SK-N-SH (cell line): ENCODE data around the gene NRARP. TPM values are rescaled to one million over a fixed set of nuclear protein-coding genes. Genes with fewer than 3 reads are reported as not detected.

ENCODE experiments used
- CTCF ChIA-PET: fragments of 300-600, 350-600 bp; formaldehyde crosslinking; extraction: SDS; loops from one replicate; lab custom pipeline; 2021; lab: Yijun Ruan, JAX
- POLR2A ChIA-PET: fragments of 350-600 bp; sonication (Branson Sonifier 250); formaldehyde crosslinking; extraction: SDS; loops from one replicate; lab custom pipeline; 2020; ENCODE audit warnings: antibody characterized with exemption, inconsistent platforms; lab: Yijun Ruan, JAX
- DNase-seq: peaks from one replicate; pipeline ENCODE4 v3.0.0; 2012
- H2AFZ ChIP-seq: fragments of 200-600 bp; sonication (generic); 2 replicates; pipeline ENCODE4 v1.8.1; 2016; ENCODE audit warnings: antibody characterized with exemption, mild to moderate bottlenecking, low read depth
- H3F3A ChIP-seq: fragments of 200-600 bp; sonication (generic); replicated peaks from 2 replicates; pipeline ENCODE3; 2016; ENCODE audit warnings: antibody characterized with exemption, mild to moderate bottlenecking; ENCODE audit not compliant: insufficient read depth
- H3K27ac ChIP-seq, 2 experiments: fragments of 200-500 bp in 1 of 2; fragments of 200-600 bp in 1 of 2; sonication (Bioruptor generic) in 1 of 2; sonication (generic), shearing (Covaris generic) in 1 of 2; 2 replicates each; pipeline versions ENCODE4 v1.5.1 to v1.6.1; 2014 to 2016; ENCODE audit warnings: low read depth in 2 of 2, inconsistent platforms in 1 of 2, low read length in 1 of 2, mild to moderate bottlenecking in 1 of 2, mixed read lengths in 1 of 2
- H3K27me3 ChIP-seq: fragments of 200-600 bp; sonication (generic), shearing (Covaris generic); 2 replicates; pipeline ENCODE4 v1.6.1; 2016; ENCODE audit warnings: mixed run types; ENCODE audit not compliant: insufficient read depth
- H3K36me3 ChIP-seq, 2 experiments: fragments of 200-500 bp in 1 of 2; fragments of 200-600 bp in 1 of 2; sonication (Bioruptor generic) in 1 of 2; sonication (generic) in 1 of 2; replicated peaks in 1 of 2; 2 replicates each; pipeline versions ENCODE3 to v1.5.1; 2014 to 2016; ENCODE audit warnings: low read length in 1 of 2, mild to moderate bottlenecking in 1 of 2; ENCODE audit not compliant: insufficient read depth in 2 of 2, control insufficient read depth in 1 of 2
- H3K4me1 ChIP-seq, 2 experiments: fragments of 200-500 bp in 1 of 2; fragments of 200-600 bp in 1 of 2; sonication (Bioruptor generic) in 1 of 2; sonication (generic), shearing (Covaris generic) in 1 of 2; 2 replicates each; pipeline versions ENCODE4 v1.5.1 to v1.6.1; 2014 to 2016; ENCODE audit warnings: low read depth in 1 of 2, low read length in 1 of 2, mixed run types in 1 of 2; ENCODE audit not compliant: insufficient read depth in 2 of 2, control insufficient read depth in 1 of 2
- H3K4me2 ChIP-seq: fragments of 200-600 bp; sonication (generic), shearing (Covaris generic); 2 replicates; pipeline ENCODE4 v1.6.1; 2017; ENCODE audit warnings: mixed run types
- H3K4me3 ChIP-seq, 2 experiments: fragments of 200-500 bp in 1 of 2; fragments of 200-600 bp in 1 of 2; sonication (Bioruptor generic) in 1 of 2; sonication (generic), shearing (Covaris generic) in 1 of 2; 2 replicates each; pipeline versions ENCODE4 v1.5.1 to v1.8.1; 2014 to 2016; ENCODE audit warnings: low read depth in 2 of 2, inconsistent platforms in 1 of 2, low read length in 1 of 2, mild to moderate bottlenecking in 1 of 2, mixed read lengths in 1 of 2, moderate library complexity in 1 of 2
- H3K79me2 ChIP-seq: fragments of 200-600 bp; sonication (generic); 2 replicates; pipeline ENCODE4 v1.8.1; 2017; ENCODE audit warnings: mild to moderate bottlenecking; ENCODE audit not compliant: insufficient read depth
- H3K9ac ChIP-seq: fragments of 200-600 bp; sonication (generic); 2 replicates; pipeline ENCODE4 v1.6.1; 2017; ENCODE audit warnings: mixed run types
- H3K9me2 ChIP-seq: fragments of 200-600 bp; sonication (generic); 2 replicates; pipeline ENCODE4 v1.6.1; 2017; ENCODE audit warnings: mixed run types
- H3K9me3 ChIP-seq: fragments of 200-600 bp; sonication (generic); 2 replicates; pipeline ENCODE4 v1.6.1; 2017; ENCODE audit warnings: mixed run types, mild to moderate bottlenecking, moderate library complexity
- H4K20me1 ChIP-seq: fragments of 200-600 bp; sonication (generic); 2 replicates; pipeline ENCODE4 v1.6.1; 2017; ENCODE audit warnings: mild to moderate bottlenecking, mixed run types; ENCODE audit not compliant: insufficient read depth
- ELF1 ChIP-seq: IDR thresholded peaks from 2 replicates; pipeline ENCODE4 v1.4.0; 2012
- EP300 ChIP-seq, 2 experiments: IDR thresholded peaks; 2 replicates each; pipeline versions ENCODE4 v1.4.0 to v1.6.1; 2012; ENCODE audit warnings: borderline replicate concordance in 1 of 2, low read depth in 1 of 2, low read length in 1 of 2
- FOSL2 ChIP-seq: IDR thresholded peaks from 2 replicates; pipeline ENCODE4 v1.4.0; 2012; ENCODE audit warnings: low read depth, mild to moderate bottlenecking, moderate library complexity, borderline replicate concordance
- FOXJ3 ChIP-seq: sonication (generic); formaldehyde crosslinking; IDR thresholded peaks from 2 replicates; pipeline ENCODE4 v1.5.1; 2020; ENCODE audit warnings: mild to moderate bottlenecking, missing genetic modification reagents
- FOXM1 ChIP-seq: IDR thresholded peaks from 2 replicates; pipeline ENCODE4 v1.4.0; 2012; ENCODE audit warnings: low read depth, mild to moderate bottlenecking
- GABPA ChIP-seq: IDR thresholded peaks from 2 replicates; pipeline ENCODE4 v1.4.0; 2012; ENCODE audit warnings: low read depth, mild to moderate bottlenecking
- JUND ChIP-seq: IDR thresholded peaks from 2 replicates; pipeline ENCODE4 v1.4.0; 2012
- MAX ChIP-seq: IDR thresholded peaks from 2 replicates; pipeline ENCODE4 v1.4.0; 2012; ENCODE audit warnings: low read depth
- MEF2A ChIP-seq: IDR thresholded peaks from 2 replicates; pipeline ENCODE4 v1.4.0; 2012; ENCODE audit warnings: low read depth, borderline replicate concordance
- NFIC ChIP-seq: IDR thresholded peaks from 2 replicates; pipeline ENCODE4 v1.4.0; 2012; ENCODE audit warnings: borderline replicate concordance
- NRF1 ChIP-seq: IDR thresholded peaks from 2 replicates; pipeline ENCODE4 v1.6.1; 2012; ENCODE audit warnings: low read depth, mild to moderate bottlenecking, low read length
- PBX3 ChIP-seq: IDR thresholded peaks from 2 replicates; pipeline ENCODE4; 2012
- POLR2AphosphoS5 ChIP-seq: IDR thresholded peaks from 2 replicates; pipeline ENCODE4 v1.6.1; 2012; ENCODE audit warnings: low read depth, low read length
- RAD21 ChIP-seq: IDR thresholded peaks from 2 replicates; pipeline ENCODE4 v1.6.1; 2012; ENCODE audit warnings: mild to moderate bottlenecking, low read length
- REST ChIP-seq: IDR thresholded peaks from 2 replicates; pipeline ENCODE4 v1.6.1; 2012; ENCODE audit warnings: mild to moderate bottlenecking, low read depth, low read length, moderate library complexity
- RFX5 ChIP-seq: IDR thresholded peaks from 2 replicates; pipeline ENCODE4 v1.6.1; 2012; ENCODE audit warnings: mild to moderate bottlenecking, improper control_type of control experiment, low read length
- RXRA ChIP-seq: IDR thresholded peaks from 2 replicates; pipeline ENCODE4 v1.4.0; 2012; ENCODE audit warnings: low read depth, mild to moderate bottlenecking, borderline replicate concordance
- SIN3A ChIP-seq: IDR thresholded peaks from 2 replicates; pipeline ENCODE4 v1.6.1; 2012; ENCODE audit warnings: low read depth, mild to moderate bottlenecking, low read length, moderate library complexity, borderline replicate concordance
- SMC3 ChIP-seq: IDR thresholded peaks from 2 replicates; pipeline ENCODE4 v1.6.1; 2012; ENCODE audit warnings: low read depth, low read length, improper control_type of control experiment
- TAF1 ChIP-seq: IDR thresholded peaks from 2 replicates; pipeline ENCODE4 v1.6.1; 2012; ENCODE audit warnings: low read depth, mild to moderate bottlenecking, low read length, moderate library complexity, borderline replicate concordance
- TCF12 ChIP-seq: IDR thresholded peaks from 2 replicates; pipeline ENCODE4 v1.4.0; 2012
- USF1 ChIP-seq: IDR thresholded peaks from 2 replicates; pipeline ENCODE4 v1.4.0; 2012; ENCODE audit warnings: low read depth, borderline replicate concordance
- ZBTB33 ChIP-seq: IDR thresholded peaks from 2 replicates; pipeline ENCODE4 v1.4.0; 2012; ENCODE audit warnings: low read depth, borderline replicate concordance
- WGBS: methylation state at CpG from one replicate; pipeline ENCODE4 v1.1.6; 2017; ENCODE audit warnings: low lambda C conversion rate; 5-methylcytosine and 5-hydroxymethylcytosine counted together
- polyA plus RNA-seq, 3 experiments: library from polyadenylated mRNA; depleted of rRNA; stranded (reverse); fragments of >200 nt; gene quantifications; 2 replicates each; pipeline ENCODE4 v1.2.3, GENCODE V29; 2012

NRARP gene
- polyA plus RNA-seq, 1 of the 3 experiments (the other 2 are of a cell fraction), result 3.9 TPM

GRCh38 chr9:137301081-137301947, 757 bp downstream of the NRARP start:
- ChIA-PET CTCF (interaction anchor here (0.6 to 5.7 kb wide), 35 partner anchors 8 to 239 kb away, joined by 3 to 74 read pairs (median 3); partner anchors contain the start of genes EXD3, NOXA1, STPG3 and TPRN), POLR2A (interaction anchor here (1.1 to 1.7 kb wide), 4 partner anchors 14 to 122 kb away, joined by 3 to 5 read pairs (median 4); partner anchors contain the start of genes EXD3, NOXA1 and TUBB4B)
- peak overlapping the region in 1 of 2 experiments; percentile 71; a peak in 2 of 4 replicates for H3K27ac ChIP-seq
- H3K9me3 ChIP-seq, result no peaks in the 10 kb centered on the region
- H3F3A ChIP-seq, result peaks cover 4% of the 10 kb centered on the region
- peak; percentile 86 for DNase-seq
- H3K79me2 ChIP-seq, result no peaks in the 10 kb centered on the region
- peak overlapping the region; percentile 51 to 65 for H3K4me3 ChIP-seq
- WGBS, result under 1% methylated on average over 37 of the region's 115 CpGs
- no peaks in the 10 kb centered on the region for H3K27me3 ChIP-seq
- H2AFZ ChIP-seq, result peak overlapping the region; percentile 81; the same call in 1 of the 2 replicates
- H3K4me2 ChIP-seq, result peak overlapping the region; percentile 75
- H4K20me1 ChIP-seq, result no peaks in the 10 kb centered on the region
- H3K4me1 ChIP-seq, result peaks cover 0 to 32% of the 10 kb centered on the region in 2 experiments; a peak in 2 of 4 replicates
- H3K36me3 ChIP-seq, result no peaks in the 10 kb centered on the region
- H3K9me2 ChIP-seq, result no peaks in the 10 kb centered on the region
- peak overlapping the region; percentile 38; the same call in 1 of the 2 replicates for H3K9ac ChIP-seq
- TF ChIP-seq RFX5 (no peak), FOXJ3 (CRISPR knock-in tag) (no peak), SIN3A (no peak), USF1 (no peak), FOSL2 (no peak), FOXM1 (no peak), TAF1 (no peak), GABPA (no peak), ZBTB33 (no peak), NRF1 (no peak), RAD21 (no peak), SMC3 (peak; percentile 14; the same call in 1 of the 2 replicates), TCF12 (no peak), JUND (no peak), NFIC (no peak), REST (no peak), MAX (peak; percentile 67; the same call in 1 of the 2 replicates), RXRA (no peak), ELF1 (no peak), POLR2AphosphoS5 (no peak), PBX3 (no peak), EP300 (IDR thresholded peaks at IDR 0.05; ENCODE audit: borderline replicate concordance in 1 of 2, low read depth in 1 of 2, low read length in 1 of 2) (no peak), MEF2A (no peak)
